HepG2 (cell line): Measurements from ENCODE around the gene THRAP3. TPM values are rescaled to one million over a fixed set of nuclear protein-coding genes. Genes with fewer than 3 reads are reported as not detected.
A peak's percentile ranks its signal among the peaks of the same experiment; 100 is the strongest.

Experiments used
- AKNA ChIP-seq: sonication (generic); formaldehyde crosslinking; IDR thresholded peaks from 2 replicates; pipeline ENCODE4 v1.4.0; 2020; ENCODE audit warnings: missing genetic modification reagents, borderline replicate concordance
- ARID3A ChIP-seq: IDR thresholded peaks from 2 replicates; pipeline ENCODE4 v1.6.1; 2012; ENCODE audit warnings: low read depth, low read length, improper control_type of control experiment
- ATAD3A ChIP-seq: sonication (generic); formaldehyde crosslinking; IDR thresholded peaks from 2 replicates; pipeline ENCODE4 v1.4.0; 2020; ENCODE audit warnings: missing genetic modification reagents
- CHD2 ChIP-seq: IDR thresholded peaks from 2 replicates; pipeline ENCODE4 v1.6.1; 2011; ENCODE audit warnings: low read depth, low read length, improper control_type of control experiment
- HNRNPL ChIP-seq: fragments of 200-400 bp; formaldehyde crosslinking; IDR thresholded peaks from 2 replicates; pipeline ENCODE4 v1.6.1; 2017; ENCODE audit warnings: mild to moderate bottlenecking, low read depth, low read length
- JDP2 ChIP-seq: sonication (generic); formaldehyde crosslinking; IDR thresholded peaks from 2 replicates; pipeline ENCODE4 v1.8.1; 2022; ENCODE audit warnings: missing genetic modification reagents, borderline replicate concordance
- KLF16 ChIP-seq, 2 experiments: sonication (generic) in 1 of 2; formaldehyde crosslinking in 1 of 2; IDR thresholded peaks; 2 replicates each; pipeline versions ENCODE4 v1.6.1 to v1.8.0; 2016 to 2023; ENCODE audit warnings: missing genetic modification reagents in 2 of 2, missing compliant biosample characterization in 1 of 2
- MIXL1 ChIP-seq: IDR thresholded peaks from 2 replicates; pipeline ENCODE4 v1.6.1; 2016
- NAIF1 ChIP-seq: sonication (generic); formaldehyde crosslinking; IDR thresholded peaks from 2 replicates; pipeline ENCODE4 v1.5.0; 2020; ENCODE audit warnings: mild to moderate bottlenecking, missing genetic modification reagents, borderline replicate concordance
- PTBP1 ChIP-seq: fragments of 200-400 bp; formaldehyde crosslinking; IDR thresholded peaks from 2 replicates; pipeline ENCODE4 v1.6.1; 2018; ENCODE audit warnings: low read length, low read depth; ENCODE audit not compliant: poor library complexity, severe bottlenecking
- REPIN1 ChIP-seq: sonication (generic); formaldehyde crosslinking; IDR thresholded peaks from 2 replicates; pipeline ENCODE4 v1.8.0; 2022; ENCODE audit warnings: missing genetic modification reagents, low read depth, mild to moderate bottlenecking, borderline replicate concordance
- REXO4 ChIP-seq: sonication (generic); formaldehyde crosslinking; IDR thresholded peaks from 2 replicates; pipeline ENCODE4 v1.8.0; 2022; ENCODE audit warnings: missing genetic modification reagents, mild to moderate bottlenecking, borderline replicate concordance
- SNRNP70 ChIP-seq: fragments of 200-400 bp; formaldehyde crosslinking; IDR thresholded peaks from 2 replicates; pipeline ENCODE4 v1.6.1; 2017; ENCODE audit warnings: mild to moderate bottlenecking, low read depth, low read length, moderate library complexity
- SOX6 ChIP-seq, 2 experiments: fragments of 450-650 bp in 1 of 2; sonication (generic) in 1 of 2; formaldehyde crosslinking in 1 of 2; IDR thresholded peaks; 2 replicates each; pipeline versions ENCODE4 v1.4.0 to v1.6.1; 2017 to 2020; ENCODE audit warnings: antibody characterized with exemption in 1 of 2, mild to moderate bottlenecking in 1 of 2, missing genetic modification reagents in 1 of 2
- ZBTB42 ChIP-seq: sonication (generic); formaldehyde crosslinking; IDR thresholded peaks from 2 replicates; pipeline ENCODE4 v1.5.0; 2020; ENCODE audit warnings: mild to moderate bottlenecking, missing genetic modification reagents
- ZFYVE20 ChIP-seq: sonication (generic); formaldehyde crosslinking; IDR thresholded peaks from 2 replicates; pipeline ENCODE4 v1.8.0; 2023; ENCODE audit warnings: low read depth, mild to moderate bottlenecking, moderate library complexity, missing genetic modification reagents, borderline replicate concordance
- ZKSCAN8 ChIP-seq: IDR thresholded peaks from 2 replicates; pipeline ENCODE4 v1.6.1; 2016; ENCODE audit warnings: borderline replicate concordance, missing genetic modification reagents, missing compliant biosample characterization
- ZNF232 ChIP-seq: sonication (generic); formaldehyde crosslinking; IDR thresholded peaks from 2 replicates; pipeline ENCODE4 v1.4.0; 2020; ENCODE audit warnings: missing genetic modification reagents, borderline replicate concordance
- ZNF329 ChIP-seq: sonication (generic); formaldehyde crosslinking; IDR thresholded peaks from 2 replicates; pipeline ENCODE4 v1.9.0; 2021; ENCODE audit warnings: low read depth, mild to moderate bottlenecking, missing genetic modification reagents
- ZNF607 ChIP-seq: sonication (generic); formaldehyde crosslinking; IDR thresholded peaks from 2 replicates; pipeline ENCODE4 v1.5.1; 2020; ENCODE audit warnings: missing genetic modification reagents, mild to moderate bottlenecking, borderline replicate concordance
- ZNF720 ChIP-seq: sonication (generic); formaldehyde crosslinking; IDR thresholded peaks from 2 replicates; pipeline ENCODE4 v1.4.0; 2020; ENCODE audit warnings: missing genetic modification reagents
- ZNF800 ChIP-seq: sonication (generic); formaldehyde crosslinking; IDR thresholded peaks from 2 replicates; pipeline ENCODE4 v1.4.0; 2020; ENCODE audit warnings: missing genetic modification reagents
- polyA plus RNA-seq, 8 experiments: library from polyadenylated mRNA; depleted of rRNA in 3 of 8; stranded (reverse) in 7 of 8; unstranded in 1 of 8; fragments of >200 nt; fragmentation: Illumina TruSeq in 4 of 8; extraction: Trizol in 4 of 8; gene quantifications; 2 replicates each; pipeline versions ENCODE4 v1.2.1 to v1.2.3, GENCODE V29; 2011 to 2016; ENCODE audit warnings: low read depth in 4 of 8, missing spikeins in 1 of 8, mixed read lengths in 1 of 8; ENCODE audit not compliant: insufficient read depth in 1 of 8
- total RNA-seq, 5 experiments: library from RNA; depleted of rRNA; stranded (reverse); fragments of >200 nt; fragmentation: Illumina TruSeq; extraction: Trizol; gene quantifications; 2 replicates each; pipeline ENCODE4 v1.2.3, GENCODE V29; 2016; ENCODE audit warnings: low read depth in 1 of 5

Gene THRAP3
- total and polyA plus RNA-seq, 2 of the 13 experiments (the other 11 are each of a cell fraction or from before 2014, with no cell fraction given), result 45.0 to 92.6 TPM

GRCh38 chr1:36223996-36224536 lies at the start of gene THRAP3 (continued):
- no peak; the same call in 1 of the 2 replicates for TF ChIP-seq ZNF232 (CRISPR knock-in tag)
- no peak for TF ChIP-seq ZBTB42 (CRISPR knock-in tag)
- no peak for TF ChIP-seq ZFYVE20
- no peak for TF ChIP-seq PTBP1
- no peak for TF ChIP-seq JDP2 (CRISPR knock-in tag)
- no peak for TF ChIP-seq AKNA
- TF ChIP-seq SNRNP70, result no peak
- 0 out of 2 replicates have a peak, but pooled peaks have one; percentile 15 for TF ChIP-seq ZKSCAN8 (CRISPR knock-in tag)
- TF ChIP-seq KLF16 (CRISPR knock-in tag; IDR thresholded peaks at IDR 0.05), result no peak; a peak in 2 of 4 replicates
- TF ChIP-seq HNRNPL, result no peak
- no peak for TF ChIP-seq ATAD3A (CRISPR knock-in tag)
- TF ChIP-seq NAIF1, result peak; percentile 92
- no peak for TF ChIP-seq ZNF800 (CRISPR knock-in tag)
- peak; percentile 96 for TF ChIP-seq REPIN1
- peak; percentile 48; the same call in 1 of the 2 replicates for TF ChIP-seq CHD2
- no peak for TF ChIP-seq ARID3A
- TF ChIP-seq ZNF329 (CRISPR knock-in tag), result 0 out of 2 replicates have a peak, but pooled peaks have one; percentile 1
- peak; percentile 79; the same call in 1 of the 2 replicates for TF ChIP-seq MIXL1 (CRISPR knock-in tag)
- no peak for TF ChIP-seq REXO4 (CRISPR knock-in tag)
- TF ChIP-seq ZNF720 (CRISPR knock-in tag), result no peak
- 0 out of 2 replicates have a peak, but pooled peaks have one; percentile 3 for TF ChIP-seq ZNF607
- no peak for TF ChIP-seq SOX6 (IDR thresholded peaks at IDR 0.05)
- TF ChIP-seq SOX6 (CRISPR knock-in tag; IDR thresholded peaks at IDR 0.05), result peak; percentile 64; the same call in 1 of the 2 replicates
